PFSK-1 (cell line): Measurements from ENCODE around the gene LSP1.

Source experiments
- POLR2AphosphoS5 ChIP-seq: IDR thresholded peaks from 2 replicates; pipeline ENCODE4 v1.6.1; 2012; ENCODE audit warnings: low read depth, mild to moderate bottlenecking, control low read depth, low read length, moderate library complexity
- TF ChIP-seq, protein P1 (sequence below), 2 experiments: IDR thresholded peaks; 2 replicates each; pipeline versions ENCODE4 v1.6.1 to v1.8.0; 2011 to 2012; ENCODE audit warnings: low read depth in 2 of 2, low read length in 2 of 2, control low read depth in 1 of 2, inconsistent platforms in 1 of 2, mild to moderate bottlenecking in 1 of 2, moderate library complexity in 1 of 2; ENCODE audit not compliant: insufficient read depth in 1 of 2

DNA sequence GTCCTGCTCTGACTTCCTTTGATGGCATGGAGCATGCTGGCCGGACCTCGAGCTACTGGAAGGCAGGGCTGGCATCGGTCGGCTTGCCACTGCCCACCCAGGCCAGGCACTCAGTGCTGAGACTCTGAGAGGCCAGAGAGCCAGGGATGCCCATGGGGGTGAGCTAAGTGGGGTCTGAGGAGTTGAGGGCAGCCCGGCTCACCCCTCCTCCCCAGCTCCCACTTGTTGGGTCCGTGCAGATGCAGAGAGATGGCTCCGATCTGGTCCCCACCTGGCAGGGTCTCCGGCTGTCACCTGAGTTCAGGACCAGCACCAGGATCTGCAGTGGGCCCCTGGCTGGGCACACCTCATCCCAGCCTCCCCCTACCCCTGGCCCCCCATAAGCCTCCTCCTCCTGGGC is 13.3 kb downstream of the LSP1 start:
- no peak for TF ChIP-seq POLR2AphosphoS5
- TF ChIP-seq, protein P1, sequence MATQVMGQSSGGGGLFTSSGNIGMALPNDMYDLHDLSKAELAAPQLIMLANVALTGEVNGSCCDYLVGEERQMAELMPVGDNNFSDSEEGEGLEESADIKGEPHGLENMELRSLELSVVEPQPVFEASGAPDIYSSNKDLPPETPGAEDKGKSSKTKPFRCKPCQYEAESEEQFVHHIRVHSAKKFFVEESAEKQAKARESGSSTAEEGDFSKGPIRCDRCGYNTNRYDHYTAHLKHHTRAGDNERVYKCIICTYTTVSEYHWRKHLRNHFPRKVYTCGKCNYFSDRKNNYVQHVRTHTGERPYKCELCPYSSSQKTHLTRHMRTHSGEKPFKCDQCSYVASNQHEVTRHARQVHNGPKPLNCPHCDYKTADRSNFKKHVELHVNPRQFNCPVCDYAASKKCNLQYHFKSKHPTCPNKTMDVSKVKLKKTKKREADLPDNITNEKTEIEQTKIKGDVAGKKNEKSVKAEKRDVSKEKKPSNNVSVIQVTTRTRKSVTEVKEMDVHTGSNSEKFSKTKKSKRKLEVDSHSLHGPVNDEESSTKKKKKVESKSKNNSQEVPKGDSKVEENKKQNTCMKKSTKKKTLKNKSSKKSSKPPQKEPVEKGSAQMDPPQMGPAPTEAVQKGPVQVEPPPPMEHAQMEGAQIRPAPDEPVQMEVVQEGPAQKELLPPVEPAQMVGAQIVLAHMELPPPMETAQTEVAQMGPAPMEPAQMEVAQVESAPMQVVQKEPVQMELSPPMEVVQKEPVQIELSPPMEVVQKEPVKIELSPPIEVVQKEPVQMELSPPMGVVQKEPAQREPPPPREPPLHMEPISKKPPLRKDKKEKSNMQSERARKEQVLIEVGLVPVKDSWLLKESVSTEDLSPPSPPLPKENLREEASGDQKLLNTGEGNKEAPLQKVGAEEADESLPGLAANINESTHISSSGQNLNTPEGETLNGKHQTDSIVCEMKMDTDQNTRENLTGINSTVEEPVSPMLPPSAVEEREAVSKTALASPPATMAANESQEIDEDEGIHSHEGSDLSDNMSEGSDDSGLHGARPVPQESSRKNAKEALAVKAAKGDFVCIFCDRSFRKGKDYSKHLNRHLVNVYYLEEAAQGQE (IDR thresholded peaks at IDR 0.05; ENCODE audit: insufficient read depth in 1 of 2, low read depth in 2 of 2, low read length in 2 of 2): no peak
